Stimulated activated CD8-positive, alpha-beta memory T cell treated with anti-CD3 and anti-CD28 coated beads, Interleukin-15, amount 100 ng/mL, for 24 hours (primary cell): Measurements from ENCODE around the gene ALPK3.
"Not testable (repeated sequence)": the region's sequence is repeated elsewhere in the genome, so short reads cannot be mapped to it uniquely, and the experiment has no call there.

ENCODE experiments used
- DNase-seq: peaks from one replicate; pipeline ENCODE4 v3.0.0-alpha.2; 2020; ENCODE audit warnings: low read depth

Gene ALPK3

GRCh38 chr15:84873997-84874396 is 56.8 kb downstream of the ALPK3 start:
- no peak for DNase-seq

- no peak for DNase-seq
Measured at GRCh38 chr15:84874981-84875699, 58.0 kb downstream of the ALPK3 start.

GRCh38 chr15:84876269-84876668 is 59.1 kb downstream of the ALPK3 start:
- DNase-seq, result no peak

GRCh38 chr15:84877701-84878100 is 60.5 kb downstream of the ALPK3 start:
- DNase-seq, result not testable (repeated sequence)

- peak; percentile 14 for DNase-seq
Measured at GRCh38 chr15:84878504-84878903, 61.3 kb downstream of the ALPK3 start.

- no peak for DNase-seq
Measured at GRCh38 chr15:84879088-84879780, 62.1 kb downstream of the ALPK3 start.

GRCh38 chr15:84880007-84880406 is 62.9 kb downstream of the ALPK3 start:
- DNase-seq, result no peak

- DNase-seq, result no peak
Measured at GRCh38 chr15:84880822-84881519, 63.8 kb downstream of the ALPK3 start.

GRCh38 chr15:84881520-84881830 is 64.3 kb downstream of the ALPK3 start:
- DNase-seq, result no peak

- DNase-seq, result no peak
Measured at GRCh38 chr15:84883466-84883865, 66.3 kb downstream of the ALPK3 start.

- no peak for DNase-seq
Measured at GRCh38 chr15:84883916-84884781, 67.0 kb downstream of the ALPK3 start, which contains the start of gene SLC28A1. Gene SLC28A1, plus strand, starts transcription at chr15:84884662. Its CDS starts 3,099 bp downstream, at chr15:84887761.

GRCh38 chr15:84885801-84886200 is 68.6 kb downstream of the ALPK3 start:
- no peak for DNase-seq

- DNase-seq, result no peak
Measured at GRCh38 chr15:84886211-84886983, 69.2 kb downstream of the ALPK3 start.

GRCh38 chr15:84886984-84887299 is 69.8 kb downstream of the ALPK3 start:
- DNase-seq, result no peak

- DNase-seq, result no peak
Measured at GRCh38 chr15:84887938-84888337, 70.8 kb downstream of the ALPK3 start.

- no peak for DNase-seq
Measured at GRCh38 chr15:84888639-84889038, 71.5 kb downstream of the ALPK3 start.

- DNase-seq, result no peak
Measured at GRCh38 chr15:84889313-84889990, 72.3 kb downstream of the ALPK3 start.

- no peak for DNase-seq
Measured at GRCh38 chr15:84889991-84890669, 73.0 kb downstream of the ALPK3 start.

- no peak for DNase-seq
Measured at GRCh38 chr15:84890670-84891162, 73.6 kb downstream of the ALPK3 start.

- no peak for DNase-seq
Measured at GRCh38 chr15:84891339-84891738, 74.2 kb downstream of the ALPK3 start.
